ENCODE measurements around the gene METTL25B.

GRCh38 chr1:156768610-156769295, 40.5 kb downstream of the METTL25B start:
- TF ChIP-seq, protein P1, sequence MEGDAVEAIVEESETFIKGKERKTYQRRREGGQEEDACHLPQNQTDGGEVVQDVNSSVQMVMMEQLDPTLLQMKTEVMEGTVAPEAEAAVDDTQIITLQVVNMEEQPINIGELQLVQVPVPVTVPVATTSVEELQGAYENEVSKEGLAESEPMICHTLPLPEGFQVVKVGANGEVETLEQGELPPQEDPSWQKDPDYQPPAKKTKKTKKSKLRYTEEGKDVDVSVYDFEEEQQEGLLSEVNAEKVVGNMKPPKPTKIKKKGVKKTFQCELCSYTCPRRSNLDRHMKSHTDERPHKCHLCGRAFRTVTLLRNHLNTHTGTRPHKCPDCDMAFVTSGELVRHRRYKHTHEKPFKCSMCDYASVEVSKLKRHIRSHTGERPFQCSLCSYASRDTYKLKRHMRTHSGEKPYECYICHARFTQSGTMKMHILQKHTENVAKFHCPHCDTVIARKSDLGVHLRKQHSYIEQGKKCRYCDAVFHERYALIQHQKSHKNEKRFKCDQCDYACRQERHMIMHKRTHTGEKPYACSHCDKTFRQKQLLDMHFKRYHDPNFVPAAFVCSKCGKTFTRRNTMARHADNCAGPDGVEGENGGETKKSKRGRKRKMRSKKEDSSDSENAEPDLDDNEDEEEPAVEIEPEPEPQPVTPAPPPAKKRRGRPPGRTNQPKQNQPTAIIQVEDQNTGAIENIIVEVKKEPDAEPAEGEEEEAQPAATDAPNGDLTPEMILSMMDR (IDR thresholded peaks at IDR 0.05), result no peak
- no peak for TF ChIP-seq POLR2A (IDR thresholded peaks at IDR 0.05)
